OCI-LY7 (cell line): Measurements from ENCODE around the gene SSBP4. TPM values are rescaled to one million over a fixed set of nuclear protein-coding genes. Genes with fewer than 3 reads are reported as not detected.

Experiments used
- BruUV-seq: library from RNA; stranded (reverse); fragments of 400-500 nt; replicated peaks from 2 replicates; lab custom pipeline; 2021; lab: Mats Ljungman, UMichigan
- CTCF ChIA-PET: fragments of 300-600 bp; sonication (Branson Sonifier 250); formaldehyde crosslinking; loops from one replicate; lab custom pipeline; 2022; ENCODE audit warnings: antibody characterized with exemption; ENCODE audit not compliant: unreplicated experiment; lab: Charles Lee
- POLR2A ChIA-PET: fragments of 300-600 bp; sonication (Branson Sonifier 250); formaldehyde crosslinking; loops from one replicate; lab custom pipeline; 2022; ENCODE audit warnings: antibody characterized with exemption; lab: Charles Lee
- DNase-seq: peaks from one replicate; pipeline ENCODE4 v3.0.0-alpha.2; 2015; ENCODE audit warnings: low spot score
- H2AFZ ChIP-seq: fragments of 200-600 bp; sonication (generic), shearing (Covaris generic); 2 replicates; pipeline ENCODE4 v1.6.1; 2014; ENCODE audit warnings: mild to moderate bottlenecking, antibody characterized with exemption, low read length, moderate library complexity
- H3K27ac ChIP-seq: fragments of 200-600 bp; sonication (generic); 2 replicates; pipeline ENCODE4 v1.5.1; 2014; ENCODE audit warnings: mixed run types, low read depth, mild to moderate bottlenecking, moderate library complexity, low read length, inconsistent platforms; ENCODE audit not compliant: poor library complexity, severe bottlenecking
- H3K36me3 ChIP-seq: fragments of 200-600 bp; sonication (generic); 2 replicates; pipeline ENCODE4 v1.6.1; 2014; ENCODE audit warnings: mild to moderate bottlenecking, antibody characterized with exemption, low read length, moderate library complexity, mixed read lengths; ENCODE audit not compliant: insufficient read depth
- H3K4me1 ChIP-seq: fragments of 200-600 bp; sonication (generic); 2 replicates; pipeline ENCODE4 v1.5.1; 2014; ENCODE audit warnings: mild to moderate bottlenecking, low read length; ENCODE audit not compliant: insufficient read depth, poor library complexity, severe bottlenecking
- H3K4me2 ChIP-seq: fragments of 200-600 bp; sonication (generic); 2 replicates; pipeline ENCODE4 v1.6.1; 2014; ENCODE audit warnings: mild to moderate bottlenecking, low read length
- H3K4me3 ChIP-seq: fragments of 200-600 bp; sonication (generic); 2 replicates; pipeline ENCODE4 v1.5.1; 2014; ENCODE audit warnings: mild to moderate bottlenecking, low read depth, low read length; ENCODE audit not compliant: poor library complexity, severe bottlenecking
- H3K79me2 ChIP-seq: fragments of 200-600 bp; sonication (generic); 2 replicates; pipeline ENCODE4 v1.6.1; 2016; ENCODE audit warnings: low read depth, mild to moderate bottlenecking, low read length, moderate library complexity, mixed read lengths; ENCODE audit not compliant: insufficient read depth
- H3K9me2 ChIP-seq: fragments of 200-600 bp; sonication (generic); 2 replicates; pipeline ENCODE4 v1.6.1; 2016; ENCODE audit warnings: mild to moderate bottlenecking, low read length, mixed read lengths; ENCODE audit not compliant: insufficient read depth
- H3K9me3 ChIP-seq: fragments of 200-600 bp; sonication (generic); 2 replicates; pipeline ENCODE4 v1.6.1; 2014; ENCODE audit warnings: mild to moderate bottlenecking, mixed run types, low read length, mixed read lengths
- H4K20me1 ChIP-seq: fragments of 200-600 bp; sonication (generic); 2 replicates; pipeline ENCODE4 v1.6.1; 2014; ENCODE audit warnings: mild to moderate bottlenecking, antibody characterized with exemption, low read length, moderate library complexity, mixed read lengths; ENCODE audit not compliant: insufficient read depth
- CTCF ChIP-seq: fragments of 200-600 bp; sonication (generic); conservative IDR thresholded peaks from 2 replicates; pipeline ENCODE4 v1.5.1; 2014; ENCODE audit warnings: mild to moderate bottlenecking, antibody characterized with exemption, low read length, moderate library complexity, mixed read lengths
- EZH2phosphoT487 ChIP-seq: fragments of 200-600 bp; sonication (generic); IDR thresholded peaks from 2 replicates; pipeline ENCODE4 v1.6.1; 2018; ENCODE audit warnings: low read depth, borderline replicate concordance, mild to moderate bottlenecking, mixed run types, antibody characterized with exemption, low read length, moderate library complexity, mixed read lengths
- intact Hi-C: fragments of 100-400 bp; cut with micrococcal nuclease; formaldehyde crosslinking; loops from one replicate; pipeline ENCODE4 v1.10.0; 2022; ENCODE audit not compliant: unreplicated experiment
- total RNA-seq, 2 experiments: library from RNA; depleted of rRNA in 1 of 2; stranded (reverse); fragments of >200 nt in 1 of 2; shearing (Covaris generic) in 1 of 2; gene quantifications; 2 replicates each; pipeline ENCODE4 v1.2.3, GENCODE V29; 2014 to 2022

The SSBP4 gene
- total RNA-seq, 2 experiments from 2014 or later: 92.9 to 117 TPM

- Histone ChIP-seq H3K4me3 (no peak overlapping the region), H3K4me2 (no peak overlapping the region), H3K27ac (no peak overlapping the region), H3K79me2 (no peaks in the 10 kb centered on the region), H3K9me3 (no peaks in the 10 kb centered on the region), H4K20me1 (no peaks in the 10 kb centered on the region), H2AFZ (no peak overlapping the region), H3K4me1 (peaks cover 26% of the 10 kb centered on the region), H3K9me2 (no peaks in the 10 kb centered on the region), H3K36me3 (no peaks in the 10 kb centered on the region)
- TF ChIP-seq EZH2phosphoT487 (no peak), CTCF (no peak)
- CTCF ChIA-PET: no interaction called here
- DNase-seq: no peak
- BruUV-seq: no TSS peak
- POLR2A ChIA-PET: no interaction called here
- intact Hi-C loops: no loop called here
These were observed 15.4 kb downstream of the SSBP4 start for GRCh38 chr19:18434411-18435175.

GRCh38 chr19:18435178-18435841 is 16.1 kb downstream of the SSBP4 start:
- H4K20me1 ChIP-seq: no peaks in the 10 kb centered on the region
- no peak overlapping the region for H2AFZ ChIP-seq
- no TSS peak for BruUV-seq
- CTCF ChIA-PET: no interaction called here
- H3K4me3 ChIP-seq: no peak overlapping the region
- peaks cover 20% of the 10 kb centered on the region for H3K4me1 ChIP-seq
- no peaks in the 10 kb centered on the region for H3K9me2 ChIP-seq
- H3K79me2 ChIP-seq: no peaks in the 10 kb centered on the region
- intact Hi-C loops: no loop called here
- no peak for TF ChIP-seq CTCF
- no peak for TF ChIP-seq EZH2phosphoT487
- H3K9me3 ChIP-seq: no peaks in the 10 kb centered on the region
- no peak overlapping the region for H3K27ac ChIP-seq
- H3K36me3 ChIP-seq: no peaks in the 10 kb centered on the region
- POLR2A ChIA-PET: no interaction called here
- H3K4me2 ChIP-seq: no peak overlapping the region
- DNase-seq: no peak
